Globus pallidus (tissue), 1 donor: ENCODE measurements around the gene LRRC25.

ENCODE experiments used
- DNase-seq: peaks from one replicate; pipeline ENCODE4 v3.0.0-alpha.2; 2015; ENCODE audit warnings: low spot score

Gene LRRC25

GRCh38 chr19:18346091-18346490 is 51.3 kb downstream of the LRRC25 start:
- no peak for DNase-seq

- DNase-seq: no peak
These were observed 52.1 kb downstream of the LRRC25 start for GRCh38 chr19:18345296-18345695.

- DNase-seq: no peak
These were observed 52.9 kb downstream of the LRRC25 start for GRCh38 chr19:18344582-18344950.

DNA sequence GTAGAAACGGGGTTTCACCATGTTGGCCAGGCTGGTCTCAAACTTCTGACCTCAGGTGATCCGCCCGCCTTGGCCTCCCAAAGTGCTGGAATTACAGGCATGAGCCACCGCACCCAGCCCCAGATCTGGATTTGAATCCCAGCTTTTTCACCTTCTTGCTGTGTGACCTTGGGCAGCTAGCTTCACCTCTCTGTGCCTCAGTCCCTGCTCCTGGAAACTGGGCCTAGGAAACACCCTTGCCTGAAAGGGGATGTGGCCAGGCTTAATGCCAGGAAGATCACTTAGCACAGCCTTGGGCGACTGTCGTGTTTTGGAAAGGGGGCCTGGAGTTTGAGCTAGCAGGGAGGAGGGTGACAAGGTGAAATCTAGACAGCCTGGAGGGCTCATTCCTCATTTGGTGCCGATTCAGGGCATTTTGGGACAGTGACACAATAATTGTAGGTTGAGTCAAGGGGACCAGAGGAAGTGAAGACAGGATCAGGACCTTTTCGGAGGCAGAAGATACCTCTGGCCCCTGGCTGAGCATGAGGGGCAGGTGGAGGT is 55.3 kb downstream of the LRRC25 start:
- DNase-seq: no peak
